Keratinocyte (primary cell): Measurements from ENCODE around the gene LTN1.

ENCODE experiments used
- EZH2 ChIP-seq: IDR thresholded peaks from one replicate; pipeline ENCODE4 v1.6.1; 2012; ENCODE audit warnings: inconsistent platforms, mild to moderate bottlenecking, low read length, moderate library complexity
- TF ChIP-seq, protein P1 (sequence below), 3 experiments: IDR thresholded peaks in 1 of 3; conservative IDR thresholded peaks in 1 of 3; optimal IDR thresholded peaks in 1 of 3; 2 replicates in 2 of 3; 3 replicates in 1 of 3; pipeline versions ENCODE3 to v1.5.1; 2011; ENCODE audit warnings: low read length in 3 of 3, mild to moderate bottlenecking in 3 of 3, moderate library complexity in 2 of 3, control low read depth in 1 of 3, inconsistent platforms in 1 of 3; ENCODE audit not compliant: insufficient read depth in 2 of 3; ENCODE audit errors: extremely low read depth in 1 of 3

DNA sequence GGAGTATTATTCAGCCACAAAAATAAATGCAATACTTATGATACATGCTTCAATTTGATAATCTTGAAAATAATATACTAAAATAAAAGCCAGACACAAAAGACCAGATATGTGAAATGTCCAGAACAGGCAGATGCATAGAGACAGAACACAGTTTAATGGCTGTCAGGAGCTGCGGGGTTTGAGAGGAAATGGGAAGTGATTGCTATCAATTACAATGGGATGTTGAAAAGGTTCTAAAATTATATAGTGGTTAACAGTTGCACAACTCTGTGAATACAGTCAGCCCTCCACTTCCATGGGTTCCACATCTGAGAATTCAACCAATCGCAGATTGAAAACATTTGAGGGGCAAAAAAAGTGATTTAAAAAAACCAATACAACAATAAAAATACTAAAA is 54.0 kb downstream of the LTN1 start:
- TF ChIP-seq, protein P1, sequence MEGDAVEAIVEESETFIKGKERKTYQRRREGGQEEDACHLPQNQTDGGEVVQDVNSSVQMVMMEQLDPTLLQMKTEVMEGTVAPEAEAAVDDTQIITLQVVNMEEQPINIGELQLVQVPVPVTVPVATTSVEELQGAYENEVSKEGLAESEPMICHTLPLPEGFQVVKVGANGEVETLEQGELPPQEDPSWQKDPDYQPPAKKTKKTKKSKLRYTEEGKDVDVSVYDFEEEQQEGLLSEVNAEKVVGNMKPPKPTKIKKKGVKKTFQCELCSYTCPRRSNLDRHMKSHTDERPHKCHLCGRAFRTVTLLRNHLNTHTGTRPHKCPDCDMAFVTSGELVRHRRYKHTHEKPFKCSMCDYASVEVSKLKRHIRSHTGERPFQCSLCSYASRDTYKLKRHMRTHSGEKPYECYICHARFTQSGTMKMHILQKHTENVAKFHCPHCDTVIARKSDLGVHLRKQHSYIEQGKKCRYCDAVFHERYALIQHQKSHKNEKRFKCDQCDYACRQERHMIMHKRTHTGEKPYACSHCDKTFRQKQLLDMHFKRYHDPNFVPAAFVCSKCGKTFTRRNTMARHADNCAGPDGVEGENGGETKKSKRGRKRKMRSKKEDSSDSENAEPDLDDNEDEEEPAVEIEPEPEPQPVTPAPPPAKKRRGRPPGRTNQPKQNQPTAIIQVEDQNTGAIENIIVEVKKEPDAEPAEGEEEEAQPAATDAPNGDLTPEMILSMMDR (optimal IDR thresholded peaks at IDR 0.05 in 1 of 3, IDR thresholded peaks at IDR 0.05 in 1 of 3, conservative IDR thresholded peaks at IDR 0.05 in 1 of 3; ENCODE audit: extremely low read depth in 1 of 3, insufficient read depth in 2 of 3, low read length in 3 of 3): no peak
- TF ChIP-seq EZH2: no peak
